Adipocyte (in vitro differentiated cells): Measurements from ENCODE around the gene DENND4C.

Experiments
- DNase-seq: peaks from one replicate; pipeline ENCODE4 v3.0.0-alpha.2; 2015; ENCODE audit warnings: low read depth
- H3K27me3 ChIP-seq: replicated peaks from 2 replicates; pipeline ENCODE4 v1.7.0; 2013; ENCODE audit warnings: mild to moderate bottlenecking, low read length, moderate library complexity; ENCODE audit not compliant: control insufficient read depth, insufficient read depth
- H3K36me3 ChIP-seq: 2 replicates; pipeline ENCODE4 v1.7.0; 2013; ENCODE audit warnings: low read length, mild to moderate bottlenecking, moderate library complexity; ENCODE audit not compliant: control insufficient read depth, insufficient read depth, severe bottlenecking
- H3K4me1 ChIP-seq: 2 replicates; pipeline ENCODE4 v1.7.0; 2013; ENCODE audit warnings: mild to moderate bottlenecking, low read length, moderate library complexity; ENCODE audit not compliant: control insufficient read depth, insufficient read depth
- H3K4me3 ChIP-seq: 2 replicates; pipeline ENCODE4 v1.7.0; 2013; ENCODE audit warnings: mild to moderate bottlenecking, low read length, moderate library complexity
- H3K9ac ChIP-seq: 2 replicates; pipeline ENCODE4 v1.7.0; 2013; ENCODE audit warnings: mild to moderate bottlenecking, low read length, moderate library complexity
- H3K9me3 ChIP-seq: 2 replicates; pipeline ENCODE4 v1.7.0; 2013; ENCODE audit warnings: mild to moderate bottlenecking, low read length, moderate library complexity; ENCODE audit not compliant: control insufficient read depth

Gene DENND4C

GRCh38 chr9:19270421-19270949 lies 40.0 kb downstream of the DENND4C start:
- Histone ChIP-seq H3K9me3 (no peaks in the 10 kb centered on the region), H3K4me1 (peaks cover 3% of the 10 kb centered on the region), H3K27me3 (no peaks in the 10 kb centered on the region), H3K9ac (no peak overlapping the region), H3K36me3 (no peaks in the 10 kb centered on the region), H3K4me3 (no peak overlapping the region)
- DNase-seq: no peak

- H3K36me3 ChIP-seq: peaks cover 3% of the 10 kb centered on the region
- no peak overlapping the region for H3K4me3 ChIP-seq
- H3K27me3 ChIP-seq: no peaks in the 10 kb centered on the region
- peaks cover 3% of the 10 kb centered on the region for H3K4me1 ChIP-seq
- H3K9me3 ChIP-seq: no peaks in the 10 kb centered on the region
- H3K9ac ChIP-seq: no peak overlapping the region
- DNase-seq: no peak
Measured at GRCh38 chr9:19271081-19271480, 40.6 kb downstream of the DENND4C start.

DNA sequence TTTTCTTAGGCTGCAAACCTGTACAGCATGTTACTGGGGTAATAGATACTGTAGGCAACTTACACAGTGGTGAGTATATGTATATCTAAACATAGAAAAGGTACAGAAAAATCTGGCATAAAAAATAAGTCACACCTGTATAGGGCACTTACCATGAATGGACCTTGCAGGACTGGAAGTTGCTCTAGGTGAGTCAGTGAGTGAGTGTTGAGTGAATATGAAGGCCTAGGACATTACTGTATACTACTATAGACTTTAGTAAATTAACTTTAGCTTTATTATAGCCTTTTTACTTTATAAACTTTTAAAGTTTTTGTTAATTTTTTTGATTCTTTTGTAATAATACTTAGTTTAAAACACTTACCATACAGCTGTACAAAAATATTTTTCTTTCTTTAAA lies 51.3 kb downstream of the DENND4C start:
- Histone ChIP-seq H3K4me1 (peaks cover 4% of the 10 kb centered on the region), H3K27me3 (no peaks in the 10 kb centered on the region), H3K9me3 (no peaks in the 10 kb centered on the region), H3K4me3 (no peak overlapping the region), H3K36me3 (peaks cover 1% of the 10 kb centered on the region), H3K9ac (no peak overlapping the region)
- no peak for DNase-seq

- Histone ChIP-seq H3K4me1 (peaks cover 12% of the 10 kb centered on the region), H3K9ac (no peak overlapping the region), H3K4me3 (no peak overlapping the region), H3K9me3 (no peaks in the 10 kb centered on the region), H3K36me3 (peaks cover 5% of the 10 kb centered on the region), H3K27me3 (no peaks in the 10 kb centered on the region)
- no peak for DNase-seq
Measured at GRCh38 chr9:19283072-19283710, 52.7 kb downstream of the DENND4C start.

GRCh38 chr9:19284729-19285128 lies 54.2 kb downstream of the DENND4C start:
- Histone ChIP-seq H3K4me1 (peaks cover 16% of the 10 kb centered on the region), H3K9me3 (no peaks in the 10 kb centered on the region), H3K9ac (no peak overlapping the region), H3K27me3 (no peaks in the 10 kb centered on the region), H3K36me3 (peaks cover 13% of the 10 kb centered on the region), H3K4me3 (no peak overlapping the region)
- no peak for DNase-seq

- Histone ChIP-seq H3K4me1 (peaks cover 16% of the 10 kb centered on the region), H3K9ac (no peak overlapping the region), H3K27me3 (no peaks in the 10 kb centered on the region), H3K36me3 (peaks cover 29% of the 10 kb centered on the region), H3K9me3 (no peaks in the 10 kb centered on the region), H3K4me3 (no peak overlapping the region)
- DNase-seq: no peak
Measured at GRCh38 chr9:19286634-19287188, 56.2 kb downstream of the DENND4C start.

- H3K36me3 ChIP-seq: peaks cover 41% of the 10 kb centered on the region
- H3K27me3 ChIP-seq: no peaks in the 10 kb centered on the region
- H3K4me3 ChIP-seq: no peak overlapping the region
- H3K4me1 ChIP-seq: peaks cover 16% of the 10 kb centered on the region
- no peak overlapping the region for H3K9ac ChIP-seq
- no peak for DNase-seq
- no peaks in the 10 kb centered on the region for H3K9me3 ChIP-seq
Measured at GRCh38 chr9:19288081-19288480, 57.6 kb downstream of the DENND4C start.

GRCh38 chr9:19290103-19290502 lies 59.6 kb downstream of the DENND4C start:
- Histone ChIP-seq H3K9ac (no peak overlapping the region), H3K4me1 (peaks cover 16% of the 10 kb centered on the region), H3K9me3 (no peaks in the 10 kb centered on the region), H3K4me3 (no peak overlapping the region), H3K36me3 (peaks cover 56% of the 10 kb centered on the region), H3K27me3 (no peaks in the 10 kb centered on the region)
- DNase-seq: no peak

GRCh38 chr9:19294219-19294618 lies 63.7 kb downstream of the DENND4C start:
- Histone ChIP-seq H3K4me1 (peaks cover 4% of the 10 kb centered on the region), H3K27me3 (no peaks in the 10 kb centered on the region), H3K9me3 (no peaks in the 10 kb centered on the region), H3K9ac (no peak overlapping the region), H3K36me3 (peaks cover 78% of the 10 kb centered on the region), H3K4me3 (no peak overlapping the region)
- no peak for DNase-seq

DNA sequence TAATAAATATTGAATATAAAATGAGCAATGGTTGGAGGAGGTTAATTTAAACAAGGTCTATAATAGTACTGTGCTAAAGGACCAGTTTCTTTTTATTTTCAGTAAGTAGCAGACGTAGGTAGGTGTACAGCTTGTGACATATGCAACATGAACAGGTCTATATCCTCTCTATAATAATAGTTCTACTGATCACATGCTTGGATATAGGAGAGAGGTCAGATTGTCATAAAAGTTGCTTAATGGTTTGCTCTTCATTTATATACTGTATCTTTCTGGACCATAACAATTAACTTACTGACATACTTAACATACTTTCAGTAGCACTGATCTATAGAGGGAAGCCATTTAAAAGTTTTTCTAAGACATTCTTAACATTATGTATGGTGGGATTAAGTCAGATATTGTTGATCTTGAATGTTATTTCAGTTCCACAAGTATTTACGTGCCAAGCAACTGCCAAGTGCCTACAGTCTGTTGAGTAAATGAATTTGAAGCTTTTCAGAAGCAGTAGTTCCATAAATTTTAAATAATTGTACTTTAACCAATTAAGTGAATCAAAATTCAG lies 68.0 kb downstream of the DENND4C start:
- Histone ChIP-seq H3K4me1 (peaks cover 4% of the 10 kb centered on the region), H3K9ac (no peak overlapping the region), H3K36me3 (peaks cover 87% of the 10 kb centered on the region), H3K27me3 (no peaks in the 10 kb centered on the region), H3K4me3 (no peak overlapping the region), H3K9me3 (no peaks in the 10 kb centered on the region)
- DNase-seq: peak; percentile 54

GRCh38 chr9:19303216-19303615 lies 72.7 kb downstream of the DENND4C start:
- H3K36me3 ChIP-seq: peaks cover 71% of the 10 kb centered on the region
- H3K4me3 ChIP-seq: no peak overlapping the region

More at GRCh38 chr9:19303216-19303615, 72.7 kb downstream of the DENND4C start:
- no peaks in the 10 kb centered on the region for H3K27me3 ChIP-seq
- H3K9me3 ChIP-seq: no peaks in the 10 kb centered on the region
- no peak overlapping the region for H3K9ac ChIP-seq
- DNase-seq: no peak
- H3K4me1 ChIP-seq: peaks cover 4% of the 10 kb centered on the region
